Effector CD4-positive, alpha-beta T cell (primary cell): ENCODE measurements around the gene SNRNP70.
"Not testable (repeated sequence)": the region's sequence is repeated elsewhere in the genome, so short reads cannot be mapped to it uniquely, and the experiment has no call there.

Experiments used
- DNase-seq: peaks from one replicate; pipeline ENCODE4 v3.0.0-alpha.2; 2020

SNRNP70 gene

DNA sequence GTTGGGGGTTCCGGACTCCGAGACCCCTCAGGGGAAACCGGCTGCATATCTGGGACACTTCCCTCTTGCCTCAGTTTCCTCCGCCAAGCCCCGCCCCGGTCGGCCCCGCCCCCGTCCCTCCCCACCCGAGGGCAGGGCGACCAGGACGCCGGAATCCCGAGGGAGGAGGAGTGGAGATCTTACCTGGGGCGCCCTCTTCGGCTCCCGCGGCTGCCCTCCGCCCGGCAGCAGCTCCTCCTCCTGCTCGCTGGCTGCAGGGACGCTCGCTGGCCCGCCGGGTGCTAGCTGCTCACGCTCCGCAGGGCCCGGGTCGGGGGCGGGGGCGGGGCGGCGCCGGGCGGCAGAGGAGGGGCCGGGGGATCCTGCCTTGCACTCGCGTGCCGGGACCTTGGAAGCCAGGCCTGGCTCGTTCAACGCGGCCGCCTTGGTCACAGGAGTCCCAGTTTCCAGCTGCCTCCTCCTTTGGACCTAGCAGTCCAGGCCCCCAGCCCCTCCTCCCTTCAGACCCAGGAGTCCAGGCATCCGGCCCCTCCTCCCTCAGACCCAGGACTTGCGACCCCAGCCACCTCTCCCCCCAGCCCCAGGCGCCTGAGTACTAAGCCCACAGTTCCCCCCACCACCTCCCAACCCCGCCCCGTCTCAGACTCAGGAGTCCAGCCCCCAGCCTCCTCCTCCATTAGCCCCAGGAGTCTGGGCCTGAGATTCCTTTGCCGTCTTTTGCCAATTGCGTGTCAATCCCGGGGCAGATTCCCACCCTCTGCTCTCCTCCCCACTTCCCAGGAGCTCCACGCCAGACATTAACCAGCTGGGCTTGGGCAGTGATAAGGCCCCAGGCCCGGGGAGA lies 20.3 kb upstream of the SNRNP70 start, which contains the start of gene NTF4:
Gene NTF4, minus strand, starts transcription at position 51 of the 844 bp plus-strand sequence. CDS start 2,821 bp downstream, outside the sequence.
- no peak for DNase-seq

DNA sequence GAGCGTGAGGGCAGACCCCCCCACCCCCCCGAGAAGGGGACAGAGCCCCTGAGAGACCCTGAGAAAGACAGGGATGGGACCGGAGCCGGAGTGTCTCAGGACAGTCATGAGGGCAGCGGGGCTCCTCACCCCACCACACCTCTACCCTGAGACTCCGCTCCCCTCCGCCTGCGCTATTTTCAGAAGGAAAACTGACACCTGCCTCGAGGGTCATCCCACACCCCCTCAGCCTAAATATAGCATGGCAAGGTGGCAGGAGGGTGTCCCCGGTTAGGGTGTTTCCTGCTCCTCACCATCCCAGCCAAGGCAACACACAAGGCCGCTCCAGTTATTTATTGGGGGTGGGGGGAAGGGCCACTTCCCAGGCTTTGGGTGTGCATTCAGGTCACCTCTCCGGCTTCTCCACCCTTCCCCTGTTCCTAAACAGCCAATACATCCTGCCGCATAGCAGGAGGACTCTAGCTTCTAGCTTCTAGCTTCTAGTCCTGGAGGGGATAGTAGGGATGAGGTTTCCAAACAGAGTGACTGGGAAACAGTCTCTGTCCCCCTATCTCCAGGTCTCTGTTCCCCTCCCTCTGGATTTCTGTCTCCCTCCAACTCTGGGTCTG lies 19.2 kb upstream of the SNRNP70 start:
- no peak for DNase-seq

DNA sequence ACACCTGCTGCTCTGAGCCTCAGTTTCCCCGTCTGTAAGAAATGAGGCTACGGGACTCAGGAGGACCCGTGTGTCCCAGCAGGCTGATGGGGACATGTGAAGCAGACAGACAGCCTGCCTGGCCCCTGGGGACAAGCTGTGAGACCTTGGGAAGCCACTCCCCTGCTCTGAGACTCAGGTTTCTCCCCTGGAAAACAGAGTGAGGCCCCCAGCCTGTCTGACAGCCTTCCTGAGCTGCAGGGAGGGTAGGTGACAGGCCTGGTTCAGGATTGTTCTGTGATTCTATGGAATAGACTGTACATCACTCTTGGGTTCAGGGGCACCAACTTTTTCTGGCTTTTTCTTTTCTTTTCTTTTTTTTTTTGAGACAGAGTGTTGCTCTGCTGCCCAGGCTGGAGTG lies 17.7 kb upstream of the SNRNP70 start:
- DNase-seq = no peak

DNA sequence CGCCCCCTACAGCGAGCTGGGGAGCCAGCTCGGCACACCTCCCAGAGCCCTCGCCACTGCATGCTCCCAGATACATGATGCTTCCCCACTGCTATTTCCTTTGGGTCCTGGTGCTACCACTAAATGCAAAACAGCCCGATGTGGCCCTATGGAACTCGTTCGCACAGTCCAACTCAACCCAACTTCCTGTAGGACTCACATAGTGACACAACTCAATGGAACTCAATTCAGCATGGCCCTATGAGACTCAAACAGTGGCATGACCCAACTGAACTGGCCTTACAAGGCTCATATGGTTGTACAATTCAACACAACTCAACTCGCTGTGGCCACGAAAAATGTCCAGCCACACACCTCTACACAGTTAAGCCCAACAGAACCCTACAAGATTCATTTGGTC lies 16.2 kb upstream of the SNRNP70 start:
- no peak for DNase-seq

DNA sequence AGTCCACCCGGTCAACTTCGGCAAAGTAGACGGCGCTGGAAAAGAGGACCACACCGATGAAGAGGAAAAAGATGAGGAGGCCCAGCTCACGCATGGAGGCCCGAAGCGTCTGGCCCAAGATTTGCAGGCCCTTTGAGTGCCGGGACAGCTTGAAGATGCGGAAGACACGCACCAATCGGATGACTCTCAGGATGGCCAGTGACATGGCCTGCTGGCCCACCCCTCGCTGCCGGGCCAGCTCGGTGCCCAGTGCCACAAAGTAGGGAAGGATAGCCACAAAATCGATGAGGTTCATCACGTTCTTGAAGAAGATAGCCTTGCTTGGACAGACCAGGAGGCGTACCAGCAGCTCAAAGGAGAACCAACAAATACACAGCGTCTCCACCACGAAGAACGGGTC lies 14.8 kb upstream of the SNRNP70 start:
- DNase-seq = no peak

DNA sequence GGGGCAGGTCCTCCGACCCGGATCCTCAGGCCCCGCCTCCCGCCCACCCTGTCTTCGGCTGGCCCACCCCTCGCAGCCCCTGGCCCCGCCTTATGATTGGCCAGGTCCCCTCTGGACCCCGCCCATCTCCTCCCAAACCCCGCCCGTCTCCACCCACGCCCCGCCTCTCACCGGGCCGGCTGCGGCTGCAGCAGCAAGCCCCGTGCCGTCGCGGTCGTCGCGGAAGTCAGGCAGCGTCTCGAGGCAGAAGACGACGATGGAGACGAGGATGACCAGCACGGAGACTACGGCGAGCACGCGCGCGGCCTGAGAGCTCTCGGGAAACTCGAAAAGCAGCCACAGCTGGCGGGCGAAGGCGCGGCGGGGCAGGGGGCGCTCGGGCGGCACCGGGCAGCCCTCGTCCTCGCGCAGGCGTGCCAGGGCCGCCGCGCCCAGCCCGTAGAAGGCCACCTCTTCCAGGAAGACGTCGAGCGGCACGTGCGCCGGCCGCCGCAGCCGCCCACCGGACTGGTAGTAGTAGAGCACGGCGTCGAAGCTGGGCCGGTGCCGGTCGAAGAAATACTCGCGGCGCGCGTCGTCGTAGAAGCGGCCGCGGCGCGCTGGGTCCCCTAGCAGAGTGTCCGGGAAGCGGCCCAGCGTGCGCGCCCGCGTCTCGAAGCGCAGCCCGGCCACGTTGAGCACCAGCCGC lies 13.2 kb upstream of the SNRNP70 start:
- DNase-seq = no peak

DNA sequence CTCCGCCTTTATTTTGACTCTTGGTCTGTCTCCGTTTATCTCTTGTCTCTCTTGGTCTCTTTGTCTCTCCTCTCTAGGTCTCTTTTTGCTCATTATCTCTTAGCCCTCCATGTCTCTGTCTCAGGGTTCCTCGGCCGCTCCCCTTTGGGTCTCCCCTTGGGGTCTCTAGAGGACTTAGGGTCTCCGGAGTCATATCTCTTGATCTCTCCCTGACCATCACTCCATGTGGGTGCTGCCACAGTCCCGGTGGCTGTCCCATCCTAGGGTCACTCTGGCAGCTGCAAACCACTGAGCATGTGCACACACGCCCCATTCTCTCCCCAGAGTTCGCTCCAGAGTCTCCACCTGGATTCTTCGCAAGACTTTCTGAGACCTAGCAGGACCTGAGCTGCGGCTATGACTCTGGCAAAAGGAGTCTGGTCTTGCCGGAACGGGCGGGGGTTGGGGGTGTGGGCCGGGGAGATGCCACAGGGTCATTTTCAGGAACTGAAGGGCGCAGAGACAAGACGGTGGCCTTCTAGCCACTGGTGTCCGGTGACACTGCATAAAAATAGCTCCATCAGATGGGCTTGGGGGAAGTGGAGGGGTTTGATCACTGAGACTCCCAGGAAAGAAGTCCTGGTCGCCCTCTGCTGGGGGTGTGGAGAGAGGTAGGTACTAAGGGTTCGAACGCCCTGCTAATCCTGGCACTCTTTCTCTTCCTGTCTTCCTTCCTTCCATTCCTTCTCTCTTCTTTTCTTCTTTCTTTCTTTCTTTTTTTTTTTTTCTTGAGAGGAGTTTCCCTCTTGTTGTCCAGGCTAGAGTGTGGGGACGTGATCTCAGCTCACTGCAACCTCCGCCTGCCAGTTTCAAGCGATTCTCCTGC lies 11.5 kb upstream of the SNRNP70 start:
- no peak for DNase-seq

DNA sequence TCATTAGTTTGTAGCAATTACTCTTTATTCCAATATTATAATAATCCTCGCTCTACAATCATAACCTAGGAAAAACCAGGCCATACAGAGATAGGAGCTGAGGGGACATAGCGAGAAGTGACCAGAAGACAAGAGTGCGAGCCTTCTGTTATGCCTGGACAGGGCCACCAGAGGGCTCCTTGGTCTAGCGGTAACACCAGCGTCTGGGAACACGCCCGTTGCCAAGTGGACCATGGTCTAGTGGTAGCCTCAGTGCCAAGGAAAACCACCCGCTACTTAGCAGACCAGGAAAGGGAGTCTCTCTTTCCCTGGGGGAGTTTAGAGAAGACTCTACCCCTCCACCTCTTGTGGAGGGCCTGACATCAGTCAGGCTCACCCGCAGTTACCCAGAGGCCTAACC lies 10.4 kb upstream of the SNRNP70 start:
- DNase-seq = not testable (repeated sequence)

DNA sequence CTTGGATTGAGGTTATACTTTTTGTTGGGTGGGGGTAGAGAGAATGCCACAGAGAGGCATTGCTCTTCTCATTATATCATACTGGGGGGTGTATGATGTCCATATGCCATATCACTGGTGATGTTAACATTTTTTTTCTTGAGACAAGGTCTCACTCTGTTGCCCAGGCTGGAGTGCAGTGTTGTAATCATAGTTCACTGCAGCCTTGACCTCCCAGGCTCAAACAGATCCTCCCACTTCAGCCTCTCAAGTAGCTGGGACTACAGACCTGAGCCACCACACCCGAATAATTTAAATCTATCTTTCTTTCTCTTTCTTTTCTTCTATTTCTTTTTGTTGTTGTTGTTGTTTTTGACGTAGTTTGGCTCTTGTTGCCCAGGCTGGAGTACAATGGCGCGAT lies 4.9 kb upstream of the SNRNP70 start:
- no peak for DNase-seq

DNA sequence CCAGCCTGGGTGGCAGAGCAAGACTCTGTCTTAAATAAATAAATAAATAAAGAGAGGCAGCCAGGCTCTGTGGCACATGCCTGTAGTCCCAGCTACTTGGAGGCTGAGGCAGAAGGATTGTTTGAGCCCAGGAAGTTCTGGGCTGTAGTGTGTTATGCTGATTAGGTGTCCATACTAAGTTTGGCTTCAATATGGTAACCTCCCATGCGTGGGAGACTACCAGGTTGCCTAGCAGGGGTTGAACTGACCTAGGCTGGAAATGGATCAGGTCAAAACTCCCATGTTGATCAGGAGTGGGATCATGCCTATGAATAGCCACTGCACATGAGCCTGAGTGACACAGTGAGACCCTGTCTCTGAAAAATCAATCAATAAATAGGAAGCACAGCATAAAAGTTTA lies 4.0 kb upstream of the SNRNP70 start:
- no peak for DNase-seq

DNA sequence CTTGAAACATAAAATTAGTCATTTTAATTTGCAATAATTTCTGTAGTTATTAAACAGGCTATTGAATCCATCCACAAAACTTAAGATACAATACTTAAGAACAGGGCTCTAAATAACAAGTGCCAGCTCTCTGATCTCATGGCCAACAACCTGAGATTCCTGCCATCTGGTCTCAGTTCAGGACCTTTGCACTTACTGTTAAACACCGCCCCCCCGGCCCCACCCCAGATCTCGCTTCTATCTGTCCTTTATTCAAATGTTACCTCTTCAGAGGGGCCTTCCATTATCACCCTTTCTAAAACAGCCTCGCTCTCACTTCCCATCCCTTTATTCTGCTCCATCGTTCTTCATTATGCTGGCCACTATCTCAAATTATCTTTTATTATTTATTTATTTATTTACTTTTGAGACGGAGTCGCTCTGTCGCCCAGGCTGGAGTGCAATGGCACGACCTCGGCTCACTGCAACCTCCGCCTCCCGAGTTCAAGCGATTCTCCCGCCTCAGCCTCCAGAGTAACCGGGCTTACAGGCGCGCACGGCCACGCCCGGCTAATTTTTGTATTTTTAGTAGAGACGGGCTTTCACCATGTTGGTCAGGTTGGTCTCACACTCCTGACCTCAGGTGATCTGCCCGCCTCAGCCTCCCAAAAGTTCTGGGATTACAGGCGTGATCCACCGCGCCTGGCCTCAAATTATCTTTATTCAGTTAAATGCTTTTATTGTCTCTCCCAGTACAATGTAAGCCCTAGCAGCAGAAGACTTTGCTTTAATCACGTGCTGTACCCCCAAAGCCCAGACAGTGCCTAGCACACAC lies 838 bp upstream of the SNRNP70 start:
- no peak for DNase-seq

DNA sequence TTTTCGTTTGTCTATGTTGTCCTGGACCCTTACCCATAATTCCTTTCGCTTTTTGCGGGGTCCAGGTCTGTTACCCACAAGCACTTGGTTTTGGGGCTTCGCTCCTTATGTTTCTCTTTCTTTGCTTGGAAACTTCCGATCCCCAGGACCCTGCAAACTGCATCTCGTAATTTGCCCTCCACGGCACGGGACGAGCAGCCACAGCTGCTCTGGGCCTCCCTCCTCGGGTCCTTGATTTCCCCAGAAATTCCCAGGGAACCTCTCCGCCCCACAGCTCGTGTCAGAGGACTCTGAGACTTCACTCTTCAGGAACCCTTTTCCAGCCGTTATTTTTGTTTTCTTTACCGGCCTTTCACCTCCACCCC lies 599 bp downstream of the SNRNP70 start:
- no peak for DNase-seq

DNA sequence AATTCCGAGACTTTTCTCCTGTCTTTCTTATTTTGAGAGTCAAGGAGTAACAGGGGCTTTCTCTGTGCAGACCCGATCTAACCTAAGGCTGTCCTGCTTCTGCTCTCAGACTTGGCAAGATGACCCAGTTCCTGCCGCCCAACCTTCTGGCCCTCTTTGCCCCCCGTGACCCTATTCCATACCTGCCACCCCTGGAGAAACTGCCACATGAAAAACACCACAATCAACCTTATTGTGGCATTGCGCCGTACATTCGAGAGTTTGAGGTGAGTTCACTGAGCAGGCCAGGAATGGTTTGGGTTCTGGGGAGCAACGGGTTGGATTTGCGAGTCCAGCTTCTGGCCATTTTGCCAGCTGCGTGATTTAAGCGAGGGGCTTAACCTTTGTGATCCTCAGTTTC lies 1.0 kb downstream of the SNRNP70 start:
- no peak for DNase-seq

DNA sequence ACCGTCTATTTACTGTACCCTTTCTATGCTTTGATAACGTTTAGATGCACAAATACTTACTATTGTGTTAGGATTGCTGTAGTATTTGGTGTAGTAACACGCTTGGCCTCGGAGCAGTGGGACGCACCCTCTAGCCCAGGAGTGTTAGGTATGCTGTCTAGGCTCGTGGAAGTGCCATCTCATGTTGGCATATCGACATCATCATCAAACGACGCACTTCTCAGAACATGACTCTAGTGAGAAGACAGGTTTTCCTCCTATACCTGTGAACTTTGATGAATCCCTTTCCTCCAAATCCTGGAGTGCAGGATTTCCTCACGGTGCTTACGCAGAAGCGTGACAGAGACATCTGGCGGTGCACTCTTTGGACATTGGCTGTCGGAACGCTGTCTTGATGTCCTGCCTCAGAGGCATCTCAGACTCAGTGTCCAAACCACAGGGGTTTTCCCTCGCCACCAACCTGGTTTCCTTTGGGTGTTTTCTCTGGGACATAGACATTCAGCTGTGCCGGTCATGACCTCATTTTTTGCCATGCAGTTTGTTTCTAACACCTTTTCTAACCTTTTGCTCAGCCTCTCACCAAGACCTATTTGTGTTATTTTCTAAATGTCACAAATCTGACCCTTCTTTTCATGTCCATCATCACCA lies 6.3 kb downstream of the SNRNP70 start:
- no peak for DNase-seq

DNA sequence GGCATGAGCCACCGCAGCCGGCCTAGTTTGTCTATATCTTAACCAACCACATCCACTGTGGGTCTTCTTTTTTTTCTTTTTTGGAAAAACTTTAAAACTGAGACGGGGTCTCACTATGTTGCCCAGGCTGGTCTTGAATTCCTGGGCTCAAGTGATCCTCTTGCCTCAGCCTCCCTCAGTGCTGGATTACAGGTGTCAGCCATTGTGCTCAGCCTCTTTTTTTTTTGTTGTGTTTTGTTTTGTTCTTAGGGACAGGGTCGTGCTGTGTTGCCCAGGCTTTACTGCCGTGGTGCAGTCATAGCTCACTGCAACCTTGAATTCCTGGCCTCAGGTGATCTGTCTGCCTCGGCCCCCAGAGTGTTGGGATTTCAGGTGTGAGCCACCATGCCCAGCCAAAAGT lies 7.4 kb downstream of the SNRNP70 start:
- DNase-seq = no peak

DNA sequence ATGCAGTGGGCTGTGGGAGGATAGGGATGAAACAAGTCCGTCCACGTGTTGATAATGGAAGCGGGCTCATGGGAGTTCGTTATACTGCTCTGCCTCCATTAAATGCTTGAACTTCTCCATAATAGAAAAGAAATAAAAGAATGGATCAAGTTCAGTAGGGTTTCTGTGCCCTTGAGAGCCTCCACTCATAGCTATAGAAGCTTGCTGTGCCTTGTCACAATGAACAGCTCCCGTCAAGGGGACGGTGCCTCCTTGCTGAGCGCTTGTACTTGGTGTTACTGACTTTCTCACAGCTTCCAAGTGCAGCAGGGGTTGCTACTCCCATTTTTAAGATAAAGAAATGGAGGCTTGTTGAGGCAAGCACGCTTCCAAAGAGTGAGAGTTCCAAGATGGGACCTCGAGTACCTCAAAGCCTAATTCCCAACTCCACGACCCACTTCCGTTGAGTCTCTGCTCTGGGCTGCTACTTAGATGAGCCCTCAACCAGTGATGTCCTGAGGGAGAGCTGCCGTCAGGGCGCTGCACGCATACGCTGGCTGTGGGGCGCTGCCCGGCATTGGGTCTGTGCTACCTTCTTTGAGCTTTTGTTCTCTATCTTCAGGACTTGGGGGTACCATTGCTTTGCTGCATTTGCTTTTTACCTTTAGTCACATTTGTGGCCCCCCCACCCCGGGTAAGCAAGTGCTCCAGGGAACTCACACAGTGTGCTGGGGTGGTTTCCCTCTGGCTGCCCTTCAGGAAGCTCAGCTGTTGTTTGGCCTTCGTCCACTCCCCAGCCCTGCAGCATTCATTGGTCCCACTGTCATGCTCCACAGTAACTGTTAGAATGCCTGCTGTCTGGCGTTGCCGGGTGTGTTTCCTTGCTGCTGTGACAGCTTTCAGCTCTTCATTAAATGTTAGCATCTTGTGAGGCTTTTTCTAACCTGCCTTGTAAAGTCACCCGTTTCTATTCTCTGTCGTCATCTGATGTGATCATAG lies 9.5 kb downstream of the SNRNP70 start:
- no peak for DNase-seq

DNA sequence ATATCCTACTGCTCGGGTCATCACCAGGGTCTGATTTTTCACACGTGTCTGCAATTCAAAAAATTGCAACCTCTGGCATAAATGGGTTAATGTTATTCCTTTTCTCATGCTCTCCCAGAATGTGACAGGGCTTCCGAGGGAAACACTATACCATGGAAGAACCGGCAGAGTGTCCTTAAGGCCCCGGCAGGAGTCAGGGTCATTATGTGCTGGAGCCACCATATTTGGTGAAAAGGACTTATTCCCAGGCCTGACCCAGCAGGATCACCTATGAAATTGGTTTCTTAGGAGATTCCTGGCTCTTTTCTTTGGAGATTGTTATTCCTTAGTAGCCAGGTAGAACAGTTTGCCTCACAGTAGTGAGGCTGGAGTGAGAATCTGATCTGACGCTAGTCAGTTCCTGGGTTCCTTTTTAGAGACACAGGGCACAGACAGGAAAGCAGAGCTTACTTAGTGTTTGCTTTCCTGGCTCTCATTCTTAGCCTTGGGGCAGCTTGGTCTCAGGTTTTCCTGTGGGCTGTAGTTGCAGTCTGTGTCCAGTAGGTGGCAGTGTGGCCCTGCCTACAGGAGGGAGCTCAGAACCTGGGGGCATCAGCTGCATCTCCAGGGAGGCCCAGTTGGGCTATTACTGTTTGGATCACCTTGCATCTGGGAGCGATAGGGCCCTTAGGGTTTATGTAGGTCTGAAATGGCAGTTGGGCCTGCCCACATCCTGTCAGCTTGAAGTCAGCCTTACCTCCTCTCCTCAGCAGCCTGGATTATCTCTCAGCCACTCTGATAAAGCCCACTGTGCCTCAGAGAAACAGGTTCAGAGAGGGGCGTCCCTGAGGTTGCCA lies 12.4 kb downstream of the SNRNP70 start:
- DNase-seq = peak; percentile 70

DNA sequence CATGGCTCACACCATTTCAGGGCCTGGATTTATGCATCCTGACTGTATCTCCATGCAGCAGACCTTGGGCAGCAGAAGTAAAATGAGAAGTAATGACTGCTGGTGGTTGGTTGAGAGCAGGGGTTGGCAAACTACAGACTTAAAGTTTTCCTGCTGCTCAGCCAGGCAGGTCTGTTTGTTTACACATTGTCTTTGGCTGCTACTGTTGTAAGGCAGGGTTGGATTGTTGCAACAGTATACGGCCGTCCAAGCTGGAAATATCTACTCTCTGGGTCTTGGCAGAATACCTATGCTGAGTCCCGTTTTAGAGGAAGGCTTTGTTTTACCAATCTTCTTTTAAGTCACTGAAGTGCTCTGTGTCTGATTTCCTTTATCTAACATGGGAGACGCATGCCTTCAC lies 13.5 kb downstream of the SNRNP70 start:
- DNase-seq = no peak

DNA sequence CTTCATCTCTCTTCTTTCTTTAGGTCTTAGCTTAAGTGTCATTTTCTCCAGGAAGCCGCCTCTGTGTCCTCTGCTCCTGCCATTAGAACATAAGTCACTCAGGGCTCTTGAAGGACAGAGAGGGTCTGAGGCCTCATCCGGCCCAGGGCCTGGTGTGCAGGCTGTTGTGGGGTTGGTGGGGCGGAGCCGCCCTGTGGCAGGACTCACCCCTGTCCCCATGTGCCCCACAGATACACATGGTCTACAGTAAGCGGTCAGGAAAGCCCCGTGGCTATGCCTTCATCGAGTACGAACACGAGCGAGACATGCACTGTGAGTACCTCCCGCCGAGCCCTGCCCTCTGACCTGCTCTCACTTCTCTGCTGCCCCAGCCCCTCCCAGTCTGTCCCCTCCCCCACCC lies 15.9 kb downstream of the SNRNP70 start:
- no peak for DNase-seq
